ENCODE results near the gene CDON.
A peak's percentile ranks its signal among the peaks of the same experiment; 100 is the strongest.
"Not testable (repeated sequence)": the region's sequence is repeated elsewhere in the genome, so short reads cannot be mapped to it uniquely, and the experiment has no call there.

CDON gene

GRCh38 chr11:125918140-125918840 lies 144.4 kb downstream of the CDON start:
- no peak overlapping the region for H3K4me3 ChIP-seq (ENCODE audit: low read depth, low read length)
- no peak for DNase-seq (ENCODE audit: low read depth)
- in situ Hi-C loops (cut with HindIII; ENCODE audit: low sequenced_read_pairs), result no loop called here
- peak; percentile 2 for TF ChIP-seq CTCF (IDR thresholded peaks at IDR 0.05; ENCODE audit: low read depth, low read length, missing control alignments)

- no peak for DNase-seq (ENCODE audit: low read depth)
- no peak for TF ChIP-seq CTCF (IDR thresholded peaks at IDR 0.05; ENCODE audit: low read depth, low read length, missing control alignments)
- no peak overlapping the region for H3K4me3 ChIP-seq (ENCODE audit: low read depth, low read length)
- in situ Hi-C loops (cut with HindIII; ENCODE audit: low sequenced_read_pairs), result no loop called here
Measured at GRCh38 chr11:125916683-125917347, 145.9 kb downstream of the CDON start.

- H3K4me3 ChIP-seq (ENCODE audit: low read depth, low read length); DNase-seq (ENCODE audit: low read depth); in situ Hi-C loops (cut with HindIII; ENCODE audit: low sequenced_read_pairs): not testable (repeated sequence)
Measured at GRCh38 chr11:125914601-125915000, 148.1 kb downstream of the CDON start.

GRCh38 chr11:125910226-125910849 lies 152.3 kb downstream of the CDON start:
- no peak for TF ChIP-seq CTCF (IDR thresholded peaks at IDR 0.05; ENCODE audit: low read depth, low read length, missing control alignments)
- DNase-seq (ENCODE audit: low read depth), result no peak
- in situ Hi-C loops (cut with HindIII; ENCODE audit: low sequenced_read_pairs), result no loop called here
- H3K4me3 ChIP-seq (ENCODE audit: low read depth, low read length), result no peak overlapping the region
